ENCODE data around the gene APRT. TPM values are rescaled to one million over a fixed set of nuclear protein-coding genes. Genes with fewer than 3 reads are reported as not detected.

Gene APRT
- total and polyA plus RNA-seq, 9 of the 15 experiments (the other 6 are each of a cell fraction or from before 2014, with no cell fraction given): 41.7 to 409 (median 146) TPM

- TF ChIP-seq ETS1 (conservative IDR thresholded peaks at IDR 0.05; ENCODE audit: control insufficient read depth, low read depth, low read length) (peak; percentile 72; the same call in 1 of the 2 replicates), ARID1B (IDR thresholded peaks at IDR 0.05) (no peak), DLX4 (CRISPR knock-in tag; IDR thresholded peaks at IDR 0.05) (no peak), ZC3H4 (CRISPR knock-in tag; IDR thresholded peaks at IDR 0.05; ENCODE audit: borderline replicate concordance) (0 out of 2 replicates have a peak, but pooled peaks have one; percentile 67), PTTG1 (tag; IDR thresholded peaks at IDR 0.05; ENCODE audit: low read depth) (no peak), SMARCE1 (IDR thresholded peaks at IDR 0.05) (peak; percentile 57), CREBBP (IDR thresholded peaks at IDR 0.05; ENCODE audit: low read depth, low read length) (no peak), MCM5 (IDR thresholded peaks at IDR 0.05; ENCODE audit: low read depth) (no peak), ZBTB11 (CRISPR knock-in tag; IDR thresholded peaks at IDR 0.05) (no peak), PRDM10 (IDR thresholded peaks at IDR 0.05; ENCODE audit: partially characterized antibody) (no peak), PYGO2 (tag; IDR thresholded peaks at IDR 0.05) (no peak), MYBL2 (IDR thresholded peaks at IDR 0.05; ENCODE audit: low read depth) (no peak), MYBL2 (CRISPR knock-in tag; IDR thresholded peaks at IDR 0.05; ENCODE audit: borderline replicate concordance) (no peak), ZNF76 (CRISPR knock-in tag; IDR thresholded peaks at IDR 0.05; ENCODE audit: borderline replicate concordance) (no peak), HDAC8 (tag; IDR thresholded peaks at IDR 0.05) (no peak), ZFP36 (IDR thresholded peaks at IDR 0.05; ENCODE audit: low read depth, low read length, partially characterized antibody) (peak; percentile 17), SMARCA4 (IDR thresholded peaks at IDR 0.05) (peak; percentile 9; the same call in 1 of the 2 replicates), TBP (optimal IDR thresholded peaks at IDR 0.05; ENCODE audit: low read depth, low read length) (peak; percentile 15), TAF15 (IDR thresholded peaks at IDR 0.05; ENCODE audit: low read depth, low read length) (no peak)
Observed at GRCh38 chr16:88769617-88770460, 41.9 kb downstream of the APRT start (continued).
